HepG2 (cell line): ENCODE data around the gene UGT2B15. TPM values are rescaled to one million over a fixed set of nuclear protein-coding genes. Genes with fewer than 3 reads are reported as not detected.

Experiments
- ATAC-seq: fragments of 200-7000 bp; cut with Tn5 transposase; 3 replicates; pipeline ENCODE4 v1.9.1; 2020; ENCODE audit warnings: mild to moderate bottlenecking, moderate library complexity
- BruUV-seq: library from RNA; stranded (reverse); fragments of 400-500 nt; replicated peaks from 2 replicates; lab custom pipeline; 2021; lab: Mats Ljungman, UMichigan
- CTCF ChIA-PET: fragments of 300-600 bp; formaldehyde crosslinking; extraction: SDS; loops from one replicate; lab custom pipeline; 2021; ENCODE audit warnings: low total read pairs, inconsistent platforms, low intra/inter-chr PET ratio; lab: Yijun Ruan, JAX
- POLR2A ChIA-PET: fragments of 350-600 bp; sonication (Branson Sonifier 250); formaldehyde crosslinking; loops from one replicate; lab custom pipeline; 2020; ENCODE audit warnings: antibody characterized with exemption, inconsistent platforms; lab: Yijun Ruan, JAX
- DNase-seq: peaks from one replicate; pipeline ENCODE4 v3.0.0-alpha.2; 2015; ENCODE audit warnings: low spot score
- FAIRE-seq: peaks from 3 replicates; lab custom pipeline; 2011; peaks lifted over from hg19 to GRCh38; lab: Jason Lieb, UNC
- H2AFZ ChIP-seq: one replicate; pipeline ENCODE4 v1.6.1; 2011; ENCODE audit warnings: low read length, inconsistent platforms
- H3K27ac ChIP-seq: fragments of 300-600 bp; 3 replicates; pipeline ENCODE4 v1.8.0; 2011; ENCODE audit warnings: mixed run types, mild to moderate bottlenecking, mixed read lengths, low read length, inconsistent platforms; ENCODE audit not compliant: insufficient read depth; ENCODE audit errors: extremely low read length
- H3K27me3 ChIP-seq, 2 experiments: fragments of 200-600 bp in 1 of 2; 2 replicates in 1 of 2; 3 replicates in 1 of 2; pipeline versions ENCODE4 v1.6.0 to v1.8.0; 2011; ENCODE audit warnings: low read length in 2 of 2, mild to moderate bottlenecking in 2 of 2, moderate library complexity in 2 of 2, inconsistent platforms in 1 of 2; ENCODE audit not compliant: insufficient read depth in 2 of 2, control insufficient read depth in 1 of 2
- H3K36me3 ChIP-seq, 2 experiments: fragments of 200-600 bp in 1 of 2; replicated peaks in 1 of 2; 2 replicates in 1 of 2; 3 replicates in 1 of 2; pipeline versions ENCODE4 v1.5.1 to v1.8.0; 2011; ENCODE audit warnings: low read length in 2 of 2, inconsistent platforms in 1 of 2; ENCODE audit not compliant: insufficient read depth in 2 of 2, control insufficient read depth in 1 of 2
- H3K4me1 ChIP-seq: 2 replicates; pipeline ENCODE4 v1.5.1; 2012; ENCODE audit warnings: low read length, inconsistent platforms; ENCODE audit not compliant: insufficient read depth
- H3K4me2 ChIP-seq: 2 replicates; pipeline ENCODE4 v1.6.0; 2011; ENCODE audit warnings: low read depth, low read length, inconsistent platforms
- H3K4me3 ChIP-seq, 3 experiments: fragments of 200-600 bp in 1 of 3; sonication (generic), shearing (Covaris generic) in 1 of 3; replicated peaks in 1 of 3; 2 replicates each; pipeline ENCODE4 v1.5.1; 2011 to 2016; ENCODE audit warnings: low read length in 3 of 3, inconsistent platforms in 2 of 3, low read depth in 2 of 3, mild to moderate bottlenecking in 2 of 3, control low read depth in 1 of 3, mixed read lengths in 1 of 3; ENCODE audit not compliant: insufficient read depth in 1 of 3
- H3K79me2 ChIP-seq: one replicate; pipeline ENCODE4 v1.6.1; 2011; ENCODE audit warnings: low read length, inconsistent platforms; ENCODE audit not compliant: insufficient read depth
- H3K9ac ChIP-seq: 2 replicates; pipeline ENCODE4 v1.6.0; 2011; ENCODE audit warnings: mild to moderate bottlenecking, low read depth, low read length, inconsistent platforms; ENCODE audit not compliant: insufficient read depth
- H3K9me3 ChIP-seq: 2 replicates; pipeline ENCODE4 v1.5.1; 2012; ENCODE audit warnings: mild to moderate bottlenecking, low read length
- H4K20me1 ChIP-seq: 2 replicates; pipeline ENCODE4 v1.6.0; 2011; ENCODE audit warnings: inconsistent platforms, mild to moderate bottlenecking, low read length, moderate library complexity; ENCODE audit not compliant: insufficient read depth
- HNF4A ChIP-seq: sonication (generic); formaldehyde crosslinking; IDR thresholded peaks from 2 replicates; pipeline ENCODE4 v1.4.0; 2020; ENCODE audit warnings: missing genetic modification reagents
- MEIS1 ChIP-seq: sonication (generic); formaldehyde crosslinking; IDR thresholded peaks from 2 replicates; pipeline ENCODE4 v1.9.0; 2021; ENCODE audit warnings: mild to moderate bottlenecking, missing genetic modification reagents, moderate library complexity, borderline replicate concordance
- POGZ ChIP-seq: sonication (generic); formaldehyde crosslinking; IDR thresholded peaks from 2 replicates; pipeline ENCODE4 v1.4.0; 2020; ENCODE audit warnings: mild to moderate bottlenecking, missing genetic modification reagents
- ZMYM4 ChIP-seq: sonication (generic); formaldehyde crosslinking; IDR thresholded peaks from 2 replicates; pipeline ENCODE4 v1.8.1; 2023; ENCODE audit warnings: mild to moderate bottlenecking, missing genetic modification reagents
- WGBS: methylation state at CpG from one replicate; pipeline ENCODE4 v1.1.6; 2017; ENCODE audit warnings: low lambda C conversion rate; 5-methylcytosine and 5-hydroxymethylcytosine counted together
- in situ Hi-C: cut with HindIII; loops from 2 replicates; pipeline ENCODE4 v1.10.0; 2017; ENCODE audit warnings: low pct_unique_long_range_greater_than_20kb; ENCODE audit not compliant: extremely low pct_ligation_motif_present
- intact Hi-C: fragments of 100-400 bp; cut with micrococcal nuclease; formaldehyde crosslinking; loops from one replicate; pipeline ENCODE4 v1.10.0; 2022; ENCODE audit not compliant: unreplicated experiment
- polyA plus RNA-seq, 8 experiments: library from polyadenylated mRNA; depleted of rRNA in 3 of 8; stranded (reverse) in 7 of 8; unstranded in 1 of 8; fragments of >200 nt; fragmentation: Illumina TruSeq in 4 of 8; extraction: Trizol in 4 of 8; gene quantifications; 2 replicates each; pipeline versions ENCODE4 v1.2.1 to v1.2.3, GENCODE V29; 2011 to 2016; ENCODE audit warnings: low read depth in 4 of 8, missing spikeins in 1 of 8, mixed read lengths in 1 of 8; ENCODE audit not compliant: insufficient read depth in 1 of 8
- total RNA-seq, 5 experiments: library from RNA; depleted of rRNA; stranded (reverse); fragments of >200 nt; fragmentation: Illumina TruSeq; extraction: Trizol; gene quantifications; 2 replicates each; pipeline ENCODE4 v1.2.3, GENCODE V29; 2016; ENCODE audit warnings: low read depth in 1 of 5
- TF ChIP-seq, protein P1 (sequence below): IDR thresholded peaks from 2 replicates; pipeline ENCODE4 v1.6.1; 2016; ENCODE audit warnings: low read depth
- TF ChIP-seq, protein P2 (sequence below): sonication (generic); formaldehyde crosslinking; conservative IDR thresholded peaks from 2 replicates; pipeline ENCODE4 v1.4.0; 2020; ENCODE audit warnings: mild to moderate bottlenecking, missing genetic modification reagents, moderate library complexity

The UGT2B15 gene
- total and polyA plus RNA-seq, 2 of the 13 experiments (the other 11 are each of a cell fraction or from before 2014, with no cell fraction given): 0.04 to 0.11 TPM

DNA sequence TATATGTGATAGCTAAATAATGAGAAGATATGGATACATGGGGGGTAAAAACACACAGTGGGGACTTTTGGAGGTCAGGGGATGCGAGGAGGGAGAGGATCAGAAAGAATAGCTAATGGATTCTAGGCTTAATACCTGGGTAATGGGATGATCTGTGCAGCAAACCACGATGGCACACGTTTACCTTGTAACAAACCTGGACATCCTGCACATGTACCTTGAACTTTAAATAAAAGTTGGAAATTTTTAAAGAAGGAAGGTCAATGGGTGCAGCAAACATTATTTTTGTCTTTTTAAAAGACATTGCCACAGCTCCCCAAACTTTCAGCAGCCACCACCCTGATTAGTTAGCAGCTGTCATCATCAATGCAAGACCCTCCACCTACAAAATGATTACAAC is 29.7 kb upstream of the UGT2B15 start:
- Histone ChIP-seq H3K79me2 (no peaks in the 10 kb centered on the region), H3K9ac (no peak overlapping the region), H3K36me3 (no peaks in the 10 kb centered on the region), H2AFZ (no peak overlapping the region), H4K20me1 (no peaks in the 10 kb centered on the region), H3K9me3 (peaks cover 12% of the 10 kb centered on the region; the same call in 1 of the 2 replicates), H3K27ac (no peak overlapping the region), H3K4me3 (no peak overlapping the region), H3K4me2 (no peak overlapping the region), H3K4me1 (peaks cover 14% of the 10 kb centered on the region), H3K27me3 (no peaks in the 10 kb centered on the region)
- no peak for TF ChIP-seq MEIS1 (CRISPR knock-in tag)
- TF ChIP-seq POGZ (CRISPR knock-in tag): peak; percentile 36; the same call in 1 of the 2 replicates
- TF ChIP-seq, protein P1, sequence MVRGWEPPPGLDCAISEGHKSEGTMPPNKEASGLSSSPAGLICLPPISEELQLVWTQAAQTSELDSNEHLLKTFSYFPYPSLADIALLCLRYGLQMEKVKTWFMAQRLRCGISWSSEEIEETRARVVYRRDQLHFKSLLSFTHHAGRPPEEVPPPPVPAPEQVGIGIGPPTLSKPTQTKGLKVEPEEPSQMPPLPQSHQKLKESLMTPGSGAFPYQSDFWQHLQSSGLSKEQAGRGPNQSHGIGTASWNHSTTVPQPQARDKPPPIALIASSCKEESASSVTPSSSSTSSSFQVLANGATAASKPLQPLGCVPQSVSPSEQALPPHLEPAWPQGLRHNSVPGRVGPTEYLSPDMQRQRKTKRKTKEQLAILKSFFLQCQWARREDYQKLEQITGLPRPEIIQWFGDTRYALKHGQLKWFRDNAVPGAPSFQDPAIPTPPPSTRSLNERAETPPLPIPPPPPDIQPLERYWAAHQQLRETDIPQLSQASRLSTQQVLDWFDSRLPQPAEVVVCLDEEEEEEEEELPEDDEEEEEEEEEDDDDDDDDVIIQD (CRISPR knock-in tag): peak; percentile 62; the same call in 1 of the 2 replicates
- TF ChIP-seq, protein P2, sequence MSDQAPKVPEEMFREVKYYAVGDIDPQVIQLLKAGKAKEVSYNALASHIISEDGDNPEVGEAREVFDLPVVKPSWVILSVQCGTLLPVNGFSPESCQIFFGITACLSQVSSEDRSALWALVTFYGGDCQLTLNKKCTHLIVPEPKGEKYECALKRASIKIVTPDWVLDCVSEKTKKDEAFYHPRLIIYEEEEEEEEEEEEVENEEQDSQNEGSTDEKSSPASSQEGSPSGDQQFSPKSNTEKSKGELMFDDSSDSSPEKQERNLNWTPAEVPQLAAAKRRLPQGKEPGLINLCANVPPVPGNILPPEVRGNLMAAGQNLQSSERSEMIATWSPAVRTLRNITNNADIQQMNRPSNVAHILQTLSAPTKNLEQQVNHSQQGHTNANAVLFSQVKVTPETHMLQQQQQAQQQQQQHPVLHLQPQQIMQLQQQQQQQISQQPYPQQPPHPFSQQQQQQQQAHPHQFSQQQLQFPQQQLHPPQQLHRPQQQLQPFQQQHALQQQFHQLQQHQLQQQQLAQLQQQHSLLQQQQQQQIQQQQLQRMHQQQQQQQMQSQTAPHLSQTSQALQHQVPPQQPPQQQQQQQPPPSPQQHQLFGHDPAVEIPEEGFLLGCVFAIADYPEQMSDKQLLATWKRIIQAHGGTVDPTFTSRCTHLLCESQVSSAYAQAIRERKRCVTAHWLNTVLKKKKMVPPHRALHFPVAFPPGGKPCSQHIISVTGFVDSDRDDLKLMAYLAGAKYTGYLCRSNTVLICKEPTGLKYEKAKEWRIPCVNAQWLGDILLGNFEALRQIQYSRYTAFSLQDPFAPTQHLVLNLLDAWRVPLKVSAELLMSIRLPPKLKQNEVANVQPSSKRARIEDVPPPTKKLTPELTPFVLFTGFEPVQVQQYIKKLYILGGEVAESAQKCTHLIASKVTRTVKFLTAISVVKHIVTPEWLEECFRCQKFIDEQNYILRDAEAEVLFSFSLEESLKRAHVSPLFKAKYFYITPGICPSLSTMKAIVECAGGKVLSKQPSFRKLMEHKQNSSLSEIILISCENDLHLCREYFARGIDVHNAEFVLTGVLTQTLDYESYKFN (CRISPR knock-in tag): peak; percentile 33; the same call in 1 of the 2 replicates
- peak; percentile 66; the same call in 1 of the 2 replicates for TF ChIP-seq ZMYM4 (CRISPR knock-in tag)
- peak; percentile 54; the same call in 1 of the 2 replicates for TF ChIP-seq HNF4A (CRISPR knock-in tag)
- FAIRE-seq: no peak
- 47% methylated on average over 3 of the region's 3 CpGs for WGBS
- no peak for DNase-seq
- in situ Hi-C loops (no loop called here), intact Hi-C loops (no loop called here)
- no peak for ATAC-seq
- ChIA-PET CTCF (no interaction called here), POLR2A (no interaction called here)
- BruUV-seq: no TSS peak
